Endothelial cell of umbilical vein (primary cell): ENCODE results near the gene IGSF23. TPM values are rescaled to one million over a fixed set of nuclear protein-coding genes. Genes with fewer than 3 reads are reported as not detected.

Experiments
- BruUV-seq: library from RNA; stranded (reverse); fragments of 400-500 nt; replicated peaks from 2 replicates; lab custom pipeline; 2021; lab: Mats Ljungman, UMichigan
- CTCF ChIA-PET: fragments of 300-600, 350-600 bp; sonication (Branson Sonifier 250); formaldehyde crosslinking; loops from one replicate; lab custom pipeline; 2021; ENCODE audit warnings: antibody characterized with exemption, inconsistent platforms; lab: Charles Lee
- POLR2A ChIA-PET: fragments of 300-600, 350-600 bp; sonication (Branson Sonifier 250); formaldehyde crosslinking; loops from one replicate; lab custom pipeline; 2021; ENCODE audit warnings: antibody characterized with exemption, inconsistent platforms; lab: Charles Lee
- DNase-seq: peaks from one replicate; pipeline ENCODE4 v3.0.0-alpha.2; 2011; ENCODE audit warnings: low read depth, low spot score
- FAIRE-seq: peaks from 2 replicates; lab custom pipeline; 2011; peaks lifted over from hg19 to GRCh38; lab: Jason Lieb, UNC
- H2AFZ ChIP-seq: 2 replicates; pipeline ENCODE4 v1.6.0; 2012; ENCODE audit warnings: low read depth, low read length, control low read depth, inconsistent platforms
- H3K27ac ChIP-seq: 2 replicates; pipeline ENCODE4 v1.5.1; 2011; ENCODE audit warnings: low read depth, mild to moderate bottlenecking, control low read depth, low read length, moderate library complexity; ENCODE audit not compliant: insufficient read depth
- H3K27me3 ChIP-seq, 2 experiments: 2 replicates each; pipeline versions ENCODE4 v1.6.0 to v1.6.1; 2011; ENCODE audit warnings: low read length in 2 of 2, mixed read lengths in 1 of 2; ENCODE audit not compliant: control insufficient read depth in 2 of 2, insufficient read depth in 2 of 2
- H3K36me3 ChIP-seq, 2 experiments: 2 replicates in 1 of 2; 3 replicates in 1 of 2; pipeline ENCODE4 v1.5.1; 2011; ENCODE audit warnings: low read length in 2 of 2, mild to moderate bottlenecking in 1 of 2, moderate library complexity in 1 of 2; ENCODE audit not compliant: control insufficient read depth in 2 of 2, insufficient read depth in 2 of 2; ENCODE audit errors: extremely low read depth in 1 of 2
- H3K4me1 ChIP-seq: 3 replicates; pipeline ENCODE4 v1.5.1; 2011; ENCODE audit warnings: mild to moderate bottlenecking, low read length; ENCODE audit not compliant: control insufficient read depth, insufficient read depth; ENCODE audit errors: extremely low read depth
- H3K4me2 ChIP-seq: 2 replicates; pipeline ENCODE4 v1.6.1; 2011; ENCODE audit warnings: low read length, control low read depth, mixed read lengths; ENCODE audit not compliant: insufficient read depth
- H3K4me3 ChIP-seq, 3 experiments: fragments of 200-600 bp in 1 of 3; sonication (generic), shearing (Covaris generic) in 1 of 3; replicated peaks in 1 of 3; 2 replicates each; pipeline ENCODE4 v1.5.1; 2011 to 2016; ENCODE audit warnings: control low read depth in 3 of 3, low read length in 3 of 3, mild to moderate bottlenecking in 2 of 3, inconsistent platforms in 1 of 3, low read depth in 1 of 3, moderate library complexity in 1 of 3; ENCODE audit not compliant: insufficient read depth in 1 of 3
- H3K79me2 ChIP-seq: 2 replicates; pipeline ENCODE4 v1.6.0; 2012; ENCODE audit warnings: low read length, inconsistent platforms; ENCODE audit not compliant: control insufficient read depth, insufficient read depth
- H3K9ac ChIP-seq: replicated peaks from 2 replicates; pipeline ENCODE3; 2011; ENCODE audit warnings: low read length, control low read depth; ENCODE audit not compliant: insufficient read depth; ENCODE audit errors: extremely low read depth
- H3K9me1 ChIP-seq: replicated peaks from 3 replicates; pipeline ENCODE4 v1.6.0; 2011; ENCODE audit warnings: mild to moderate bottlenecking, low read length; ENCODE audit not compliant: control insufficient read depth, insufficient read depth; ENCODE audit errors: extremely low read depth
- H3K9me3 ChIP-seq: replicated peaks from 2 replicates; pipeline ENCODE4 v1.5.1; 2012; ENCODE audit warnings: low read length, inconsistent platforms; ENCODE audit not compliant: control insufficient read depth, insufficient read depth
- H4K20me1 ChIP-seq: replicated peaks from 2 replicates; pipeline ENCODE3; 2011; ENCODE audit warnings: mild to moderate bottlenecking, low read length; ENCODE audit not compliant: control insufficient read depth, insufficient read depth; ENCODE audit errors: extremely low read depth
- EZH2 ChIP-seq: IDR thresholded peaks from 2 replicates; pipeline ENCODE4 v1.6.1; 2012; ENCODE audit warnings: borderline replicate concordance, low read depth, mild to moderate bottlenecking, moderate library complexity, low read length, inconsistent platforms; ENCODE audit not compliant: severe bottlenecking
- FOS ChIP-seq: IDR thresholded peaks from 2 replicates; pipeline ENCODE4 v1.6.1; 2011; ENCODE audit warnings: mild to moderate bottlenecking, low read length, moderate library complexity, borderline replicate concordance; ENCODE audit not compliant: insufficient read depth
- GATA2 ChIP-seq: IDR thresholded peaks from 2 replicates; pipeline ENCODE4 v1.7.0; 2011; ENCODE audit warnings: low read depth, mild to moderate bottlenecking, moderate library complexity, mixed read lengths, low read length; ENCODE audit not compliant: insufficient read length, insufficient read depth
- JUN ChIP-seq: IDR thresholded peaks from 2 replicates; pipeline ENCODE4 v1.6.1; 2011; ENCODE audit warnings: borderline replicate concordance, low read depth; ENCODE audit not compliant: insufficient read length, insufficient read depth
- MYC ChIP-seq: IDR thresholded peaks from one replicate; pipeline ENCODE4 v1.6.1; 2011; ENCODE audit warnings: mild to moderate bottlenecking, low read depth, low read length
- POLR2A ChIP-seq: IDR thresholded peaks from 2 replicates; pipeline ENCODE4 v1.6.1; 2012; ENCODE audit warnings: low read depth, mild to moderate bottlenecking, control low read depth, low read length
- POLR2AphosphoS5 ChIP-seq: IDR thresholded peaks from 2 replicates; pipeline ENCODE4 v1.6.1; 2012; ENCODE audit warnings: low read depth, mild to moderate bottlenecking, control low read depth, low read length, moderate library complexity; ENCODE audit not compliant: insufficient read depth
- dilution Hi-C: fragments of 300-500 bp; cut with MboI; formaldehyde crosslinking; loops from one replicate; pipeline ENCODE4 v1.15.0; 2019; ENCODE audit warnings: low sequenced_read_pairs; ENCODE audit not compliant: extremely low pct_ligation_motif_present
- intact Hi-C: fragments of 100-400 bp; cut with micrococcal nuclease; formaldehyde crosslinking; loops from one replicate; pipeline ENCODE4 v1.10.0; 2022
- polyA plus RNA-seq, 4 experiments: library from polyadenylated mRNA; depleted of rRNA in 3 of 4; stranded (reverse) in 3 of 4; unstranded in 1 of 4; fragments of >200 nt; gene quantifications; 2 replicates each; pipeline versions ENCODE4 v1.2.1 to v1.2.3, GENCODE V29; 2011 to 2012; ENCODE audit warnings: missing spikeins in 1 of 4
- total RNA-seq: library from RNA; stranded (reverse); gene quantifications from 2 replicates; pipeline ENCODE4 v1.2.3, GENCODE V29; 2021
- TF ChIP-seq, protein P1 (sequence below), 2 donors: IDR thresholded peaks; 1 replicate in 1 of 2; 2 replicates in 1 of 2; pipeline ENCODE4 v1.5.1; 2011; ENCODE audit warnings: low read length in 2 of 2, mild to moderate bottlenecking in 2 of 2, moderate library complexity in 2 of 2, control low read depth in 1 of 2, inconsistent platforms in 1 of 2, low read depth in 1 of 2; ENCODE audit not compliant: insufficient read depth in 1 of 2; ENCODE audit errors: extremely low read depth in 1 of 2
- TF ChIP-seq, protein P2 (sequence below): IDR thresholded peaks from 2 replicates; pipeline ENCODE4 v1.6.1; 2011; ENCODE audit not compliant: insufficient read depth, insufficient read length

IGSF23 gene
- total and polyA plus RNA-seq, 2 donors (not counting 3 experiments of a cell fraction or from before 2014, with no cell fraction given), result 0.73 TPM; not detected in 1

DNA sequence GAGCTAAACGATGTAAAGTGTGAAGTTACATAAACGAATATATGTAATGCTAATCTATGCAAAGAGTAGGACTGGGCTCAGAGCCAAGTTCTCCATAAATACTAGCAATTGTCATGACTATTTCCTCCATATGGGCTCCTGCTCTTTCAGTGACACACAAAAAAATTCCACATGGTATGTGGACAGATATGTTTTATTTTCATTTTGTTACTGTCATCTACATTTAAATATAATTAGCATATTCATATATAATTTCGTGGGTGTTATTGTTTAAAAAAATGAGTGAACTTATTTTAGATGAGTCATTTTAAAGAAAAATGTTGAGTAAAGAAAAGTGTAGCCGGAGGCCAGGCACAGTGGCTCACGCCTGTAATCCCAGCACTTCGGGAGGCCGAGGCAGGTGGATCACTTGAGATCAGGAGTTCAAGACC is 5.0 kb upstream of the IGSF23 start:
- H4K20me1 ChIP-seq, result no peaks in the 10 kb centered on the region
- peak overlapping the region; percentile 42 for H3K4me2 ChIP-seq
- peaks cover 52% of the 10 kb centered on the region for H3K4me1 ChIP-seq
- intact Hi-C loops, result loop anchor here (1.0 kb wide), 1 partner anchor 49 kb away; no protein-coding TSS in a partner anchor
- peak overlapping the region; percentile 43 for H3K9ac ChIP-seq
- peak overlapping the region; percentile 93 for H3K27ac ChIP-seq
- H3K4me3 ChIP-seq, result no peak overlapping the region
- no TSS peak for BruUV-seq
- no peaks in the 10 kb centered on the region for H3K36me3 ChIP-seq
- dilution Hi-C loops, result no loop called here
- H3K79me2 ChIP-seq, result no peaks in the 10 kb centered on the region
- peak; percentile 85 for FAIRE-seq
- no peak overlapping the region for H2AFZ ChIP-seq
- H3K9me3 ChIP-seq, result no peaks in the 10 kb centered on the region
- CTCF ChIA-PET, result interaction anchor here (0.7 to 2.3 kb wide), 6 partner anchors 18 to 49 kb away, joined by 3 to 12 read pairs (median 4); no protein-coding TSS in a partner anchor
- TF ChIP-seq JUN (no peak), MYC (no peak), GATA2 (no peak), POLR2AphosphoS5 (peak; percentile 28)
- POLR2A ChIA-PET, result no interaction called here
- H3K9me1 ChIP-seq, result no peaks in the 10 kb centered on the region
- H3K27me3 ChIP-seq, result no peaks in the 10 kb centered on the region
- DNase-seq, result peak; percentile 87

DNA sequence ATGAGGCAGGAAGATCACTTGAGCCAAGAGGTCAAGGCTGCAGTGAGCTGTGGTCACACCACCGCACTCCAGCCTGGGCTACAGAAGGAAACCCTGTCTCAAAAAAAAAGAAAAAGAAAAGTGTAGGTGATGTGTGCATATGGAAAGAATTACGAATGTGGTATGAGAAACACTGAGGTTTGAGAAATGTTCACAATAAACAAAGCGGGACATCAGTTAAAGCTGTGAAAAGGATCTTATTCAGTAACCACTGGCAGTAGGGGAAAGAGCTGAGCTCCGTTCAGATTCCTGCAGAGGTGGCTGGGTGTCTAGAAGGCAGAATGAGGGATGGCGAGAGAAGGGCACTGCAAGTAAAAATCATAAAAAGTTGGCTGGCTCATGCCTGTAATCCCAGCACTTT is 4.1 kb upstream of the IGSF23 start:
- no peaks in the 10 kb centered on the region for H3K27me3 ChIP-seq
- no peak overlapping the region for H3K4me3 ChIP-seq
- POLR2A ChIA-PET, result interaction anchor here (0.6 to 1.2 kb wide), 2 partner anchors 34 to 166 kb away, joined by 3 to 7 read pairs; partner anchors contain the start of gene PVR
- CTCF ChIA-PET, result interaction anchor here (1.3 to 1.8 kb wide), 5 partner anchors 19 to 45 kb away, joined by 3 to 7 read pairs (median 4); partner anchors contain the start of gene PVR
- no peaks in the 10 kb centered on the region for H3K9me3 ChIP-seq
- peak overlapping the region; percentile 93 for H3K27ac ChIP-seq
- H3K9me1 ChIP-seq, result no peaks in the 10 kb centered on the region
- BruUV-seq, result no TSS peak
- DNase-seq, result no peak
- intact Hi-C loops (no loop called here), dilution Hi-C loops (no loop called here)
- H2AFZ ChIP-seq, result no peak overlapping the region
- H3K9ac ChIP-seq, result no peak overlapping the region
- H3K79me2 ChIP-seq, result no peaks in the 10 kb centered on the region
- H3K4me1 ChIP-seq, result peaks cover 44% of the 10 kb centered on the region
- no peaks in the 10 kb centered on the region for H3K36me3 ChIP-seq
- FAIRE-seq, result no peak
- H3K4me2 ChIP-seq, result no peak overlapping the region
- no peaks in the 10 kb centered on the region for H4K20me1 ChIP-seq
- TF ChIP-seq, protein P1, sequence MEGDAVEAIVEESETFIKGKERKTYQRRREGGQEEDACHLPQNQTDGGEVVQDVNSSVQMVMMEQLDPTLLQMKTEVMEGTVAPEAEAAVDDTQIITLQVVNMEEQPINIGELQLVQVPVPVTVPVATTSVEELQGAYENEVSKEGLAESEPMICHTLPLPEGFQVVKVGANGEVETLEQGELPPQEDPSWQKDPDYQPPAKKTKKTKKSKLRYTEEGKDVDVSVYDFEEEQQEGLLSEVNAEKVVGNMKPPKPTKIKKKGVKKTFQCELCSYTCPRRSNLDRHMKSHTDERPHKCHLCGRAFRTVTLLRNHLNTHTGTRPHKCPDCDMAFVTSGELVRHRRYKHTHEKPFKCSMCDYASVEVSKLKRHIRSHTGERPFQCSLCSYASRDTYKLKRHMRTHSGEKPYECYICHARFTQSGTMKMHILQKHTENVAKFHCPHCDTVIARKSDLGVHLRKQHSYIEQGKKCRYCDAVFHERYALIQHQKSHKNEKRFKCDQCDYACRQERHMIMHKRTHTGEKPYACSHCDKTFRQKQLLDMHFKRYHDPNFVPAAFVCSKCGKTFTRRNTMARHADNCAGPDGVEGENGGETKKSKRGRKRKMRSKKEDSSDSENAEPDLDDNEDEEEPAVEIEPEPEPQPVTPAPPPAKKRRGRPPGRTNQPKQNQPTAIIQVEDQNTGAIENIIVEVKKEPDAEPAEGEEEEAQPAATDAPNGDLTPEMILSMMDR (IDR thresholded peaks at IDR 0.05; ENCODE audit: extremely low read depth in 1 of 2, insufficient read depth in 1 of 2, low read depth in 1 of 2, low read length in 2 of 2), result no peak
- TF ChIP-seq MYC, result no peak
- TF ChIP-seq POLR2A, result no peak
- no peak for TF ChIP-seq GATA2
- TF ChIP-seq, protein P2, sequence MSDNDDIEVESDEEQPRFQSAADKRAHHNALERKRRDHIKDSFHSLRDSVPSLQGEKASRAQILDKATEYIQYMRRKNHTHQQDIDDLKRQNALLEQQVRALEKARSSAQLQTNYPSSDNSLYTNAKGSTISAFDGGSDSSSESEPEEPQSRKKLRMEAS, result no peak
- no peak for TF ChIP-seq EZH2
- TF ChIP-seq JUN, result no peak
- no peak for TF ChIP-seq FOS
- TF ChIP-seq POLR2AphosphoS5, result no peak
